ENCODE measurements around the gene TRPM2.
"Not testable (repeated sequence)": the region's sequence is repeated elsewhere in the genome, so short reads cannot be mapped to it uniquely, and the experiment has no call there.

The TRPM2 gene

DNA sequence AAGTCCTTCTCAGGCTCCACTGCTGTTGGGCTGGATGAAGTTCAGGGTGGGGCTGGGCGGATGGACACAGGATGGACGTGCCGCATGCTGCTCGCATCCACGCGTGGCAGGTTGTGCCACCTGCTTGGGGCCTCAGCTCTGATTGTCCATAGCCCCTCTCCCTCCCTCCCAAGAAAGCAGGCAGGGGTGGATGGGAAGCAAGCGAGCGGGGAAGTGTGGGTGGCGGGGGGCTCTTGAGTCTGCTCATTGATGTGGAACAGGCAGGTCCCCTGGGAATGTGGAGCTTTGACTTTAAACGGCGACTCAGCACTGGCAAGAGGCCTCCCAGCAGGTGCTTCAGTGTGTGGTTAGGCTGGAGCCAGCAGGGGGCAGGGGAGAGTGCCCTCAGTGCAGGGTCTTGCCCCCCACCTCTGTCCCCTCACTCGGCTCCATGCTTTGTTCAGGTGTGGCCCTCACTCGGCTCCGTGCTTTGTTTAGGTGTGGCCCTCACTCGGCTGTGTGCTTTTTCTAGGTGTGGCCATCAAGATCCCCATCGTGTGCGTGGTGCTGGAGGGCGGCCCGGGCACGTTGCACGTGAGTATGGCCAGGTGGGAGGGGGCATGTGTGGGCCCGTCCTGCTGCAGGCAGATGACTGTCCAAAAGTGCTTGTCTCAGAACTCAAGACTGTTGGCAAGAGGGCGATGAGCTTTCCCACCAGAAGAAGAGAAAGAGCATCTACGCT is 23.9 kb downstream of the TRPM2 start:
- DNase-seq: no peak

DNA sequence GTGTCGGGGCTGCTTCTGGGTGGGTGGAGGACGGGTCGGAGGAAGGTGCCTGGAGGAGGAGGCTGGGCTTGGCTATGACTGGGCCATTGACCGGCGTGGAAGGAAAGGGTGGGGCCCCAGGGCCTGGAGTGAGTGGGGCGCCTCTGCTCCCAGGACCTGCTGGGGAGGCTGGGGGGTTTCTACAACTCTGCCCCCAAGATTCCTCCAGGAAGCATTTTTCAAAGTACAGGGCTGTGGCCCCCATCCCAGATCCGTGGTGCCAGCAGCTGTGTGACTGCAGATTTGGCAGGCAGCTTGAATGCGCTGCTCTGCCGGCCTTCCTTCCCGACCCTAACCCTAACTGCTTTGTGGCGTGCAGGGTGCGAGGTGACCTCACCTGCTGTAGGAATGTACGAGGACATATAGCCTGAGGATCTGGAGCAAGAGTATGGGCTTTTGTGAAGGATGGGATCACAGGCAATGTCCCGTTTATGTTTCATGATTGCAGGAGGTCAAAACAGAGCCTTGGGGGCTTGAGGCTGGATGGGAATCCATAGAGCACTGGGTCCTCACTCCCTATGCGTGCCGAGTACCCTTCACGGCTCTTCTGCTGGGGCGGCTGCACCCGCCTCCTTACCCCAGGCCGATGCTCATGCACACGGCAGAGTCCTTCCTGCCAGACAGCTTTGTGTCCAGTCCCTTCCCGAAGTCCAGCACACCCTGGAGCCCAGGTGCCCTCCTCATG is 24.7 kb downstream of the TRPM2 start:
- DNase-seq: no peak

DNA sequence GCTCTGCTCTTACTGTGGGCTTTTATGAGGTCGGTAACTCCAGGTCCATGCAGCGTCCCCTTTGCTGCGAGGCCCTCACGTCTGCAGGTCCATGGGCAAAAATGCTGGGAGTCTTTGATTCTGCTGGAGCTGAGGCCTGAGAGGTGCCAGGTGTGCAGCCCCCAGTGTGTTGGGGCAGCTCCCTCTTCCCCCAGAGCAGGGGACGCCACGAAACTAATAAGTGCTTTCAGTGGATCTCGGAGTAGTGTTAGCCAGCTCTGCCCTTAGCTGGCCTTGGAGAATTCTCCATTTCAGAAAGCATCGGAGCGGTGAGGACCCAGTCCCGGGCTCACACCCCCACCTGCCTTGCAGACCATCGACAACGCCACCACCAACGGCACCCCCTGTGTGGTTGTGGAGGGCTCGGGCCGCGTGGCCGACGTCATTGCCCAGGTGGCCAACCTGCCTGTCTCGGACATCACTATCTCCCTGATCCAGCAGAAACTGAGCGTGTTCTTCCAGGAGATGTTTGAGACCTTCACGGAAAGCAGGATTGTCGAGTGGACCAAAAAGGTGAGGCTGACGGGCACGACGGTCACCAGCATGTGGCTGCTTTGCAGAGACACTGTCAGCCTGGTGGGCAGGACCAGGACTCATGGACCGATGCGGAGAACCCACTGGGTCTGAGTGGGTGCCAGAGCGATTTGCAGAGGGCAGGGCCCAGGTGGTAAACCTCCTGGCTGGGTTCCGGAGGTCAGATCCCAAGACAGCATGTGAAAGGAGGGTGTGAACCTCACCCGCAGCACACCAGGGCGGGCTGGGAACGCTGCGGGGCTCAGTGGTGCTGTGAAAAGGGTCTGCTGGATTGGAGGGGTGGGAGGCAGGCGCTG is 25.5 kb downstream of the TRPM2 start:
- DNase-seq: no peak

DNA sequence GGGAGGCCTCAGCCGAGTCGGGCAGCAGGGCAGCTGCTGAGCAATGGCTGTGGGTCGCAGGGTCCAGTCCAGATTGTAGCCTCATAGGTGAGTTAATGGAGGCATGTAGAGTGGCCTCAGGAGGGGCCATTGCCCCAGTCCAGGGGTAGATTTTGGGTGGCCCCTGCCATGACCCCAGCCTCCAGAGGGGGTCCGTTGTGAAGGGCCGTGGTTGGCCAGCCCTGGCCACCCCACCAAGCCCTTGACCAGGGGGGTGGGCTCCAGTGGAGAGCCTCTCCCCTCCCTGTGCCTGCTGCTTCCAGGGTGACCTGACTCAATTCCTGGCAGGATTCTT is 26.1 kb downstream of the TRPM2 start:
- DNase-seq: no peak

DNA sequence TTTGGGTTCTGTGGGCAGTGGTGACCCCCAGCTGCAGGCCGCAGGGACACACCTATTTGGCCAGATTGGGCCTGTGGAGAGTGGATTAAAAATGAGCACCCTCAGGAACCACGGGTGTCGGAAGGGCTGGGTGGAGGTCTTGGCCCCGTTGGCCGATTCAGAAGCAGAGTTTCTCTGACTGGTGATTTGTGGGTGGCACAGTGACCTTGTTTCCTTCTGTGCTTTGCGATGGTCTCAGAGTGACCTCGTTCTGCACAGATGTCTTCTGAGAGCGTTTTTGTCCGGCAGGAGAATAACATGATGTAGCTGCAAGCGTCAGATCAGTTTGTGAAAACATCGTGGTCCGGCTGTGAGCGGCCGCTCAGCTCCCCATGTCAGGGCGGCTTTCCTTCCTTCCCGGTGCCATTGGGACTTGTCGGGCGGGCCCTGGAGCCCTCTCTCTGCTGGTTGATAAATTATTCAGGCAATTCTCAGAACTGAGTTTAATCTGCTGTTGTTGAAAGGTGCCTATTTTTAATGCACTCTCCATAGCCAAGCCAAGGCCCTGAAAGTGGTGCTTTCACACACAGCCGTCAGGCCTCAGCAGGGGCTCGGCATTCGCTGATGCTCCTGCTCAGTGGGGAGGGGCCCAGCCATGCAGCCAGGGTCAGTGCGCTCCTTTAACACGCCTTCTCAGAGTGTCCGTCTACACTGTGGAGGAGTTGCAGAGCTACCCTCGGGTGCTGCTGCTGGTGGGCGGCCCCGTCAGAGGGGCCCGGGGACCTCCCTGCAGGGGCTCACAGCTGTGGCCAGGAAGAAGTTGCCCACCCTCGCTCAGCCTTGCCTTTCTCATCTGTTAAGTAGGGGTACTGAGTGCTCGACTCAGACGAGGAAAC is 26.8 kb downstream of the TRPM2 start:
- DNase-seq: no peak

DNA sequence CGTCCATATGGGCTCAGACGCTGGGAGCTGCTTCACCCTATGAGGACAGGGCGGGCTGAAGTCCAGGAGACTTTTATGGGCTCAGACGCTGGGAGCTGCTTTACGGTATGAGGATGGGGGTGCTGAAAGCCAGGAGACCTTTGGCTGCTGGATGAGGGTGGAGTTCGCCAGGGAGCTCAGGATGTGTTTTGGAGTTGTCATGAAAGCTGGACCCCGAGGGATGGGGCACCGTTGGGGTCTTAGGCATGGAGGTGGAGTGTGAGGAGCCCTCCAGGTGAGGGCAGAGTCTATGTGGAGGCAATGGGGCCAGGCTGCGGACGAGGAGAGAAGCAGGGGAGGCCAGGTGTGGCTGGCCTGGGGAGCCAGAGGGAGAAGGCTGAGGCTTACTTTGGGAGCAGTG is 27.5 kb downstream of the TRPM2 start:
- no peak for DNase-seq

DNA sequence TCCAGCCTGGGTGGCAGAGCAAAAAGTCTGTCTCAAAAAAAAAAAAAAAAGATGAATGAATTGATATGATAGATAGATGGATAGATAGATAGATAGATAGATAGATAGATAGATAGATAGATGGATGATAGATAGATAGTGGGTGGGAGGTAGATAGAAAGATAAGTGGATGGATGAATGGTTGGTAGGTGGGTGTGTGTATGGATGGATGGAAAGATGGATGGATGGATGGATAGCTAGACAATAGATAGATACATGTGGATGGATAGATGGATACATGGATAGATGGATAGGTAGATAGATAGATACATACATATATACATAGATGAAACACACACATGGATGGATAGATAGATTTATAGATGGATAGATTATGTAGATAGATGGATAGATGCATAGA is 28.5 kb downstream of the TRPM2 start:
- no peak for DNase-seq

DNA sequence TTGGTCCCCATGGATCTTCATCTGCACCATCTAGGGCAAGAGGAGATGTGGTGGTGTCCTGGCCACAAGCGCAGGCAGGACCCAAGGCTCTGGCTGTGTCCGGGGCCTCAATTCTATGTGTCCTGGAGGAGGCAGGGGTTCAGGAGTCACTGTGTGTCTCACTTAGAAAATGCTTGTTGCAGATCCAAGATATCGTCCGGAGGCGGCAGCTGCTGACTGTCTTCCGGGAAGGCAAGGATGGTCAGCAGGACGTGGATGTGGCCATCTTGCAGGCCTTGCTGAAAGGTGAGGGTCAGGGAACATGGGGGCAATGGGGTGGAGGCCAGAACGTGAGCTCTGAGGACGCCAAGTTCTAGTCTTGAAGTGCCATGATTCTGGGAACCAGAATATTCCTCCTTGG is 29.1 kb downstream of the TRPM2 start:
- no peak for DNase-seq

DNA sequence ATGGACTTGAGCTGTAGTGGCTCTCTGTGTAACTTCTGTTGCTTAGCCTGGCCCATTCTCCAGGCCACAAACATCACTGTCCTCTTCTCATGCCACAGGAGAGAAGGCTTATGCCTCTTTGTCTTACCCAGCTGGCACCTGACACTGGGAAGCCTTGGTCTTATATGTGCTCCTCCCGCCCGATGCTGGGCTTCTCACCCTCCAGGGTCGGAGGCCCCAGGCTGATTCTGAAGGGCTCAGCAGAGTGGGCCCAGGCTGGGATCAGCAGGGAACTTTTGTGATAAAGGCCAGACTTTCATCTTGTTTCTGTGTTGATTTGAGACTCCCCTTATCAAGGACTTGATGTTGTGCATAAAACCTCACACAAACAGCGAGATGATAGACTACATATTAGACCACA is 29.8 kb downstream of the TRPM2 start:
- DNase-seq: no peak

DNA sequence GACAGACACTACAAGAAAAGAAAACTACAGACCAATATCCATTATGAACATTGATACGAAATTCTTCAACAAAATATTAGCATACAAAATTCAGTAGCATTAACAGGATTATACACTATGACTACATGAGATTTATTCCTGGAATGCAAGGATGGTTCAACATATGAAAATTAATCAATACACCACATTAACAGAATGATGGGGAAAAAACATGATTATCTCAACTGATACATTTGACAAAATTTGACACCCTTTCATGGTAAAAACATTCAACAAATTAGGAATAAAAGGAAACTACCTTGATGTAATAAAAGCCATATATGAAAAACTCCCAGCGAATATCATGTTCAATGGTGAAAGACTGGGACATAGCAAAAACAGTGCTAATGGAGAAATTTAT is 31.5 kb downstream of the TRPM2 start:
- DNase-seq: no peak

DNA sequence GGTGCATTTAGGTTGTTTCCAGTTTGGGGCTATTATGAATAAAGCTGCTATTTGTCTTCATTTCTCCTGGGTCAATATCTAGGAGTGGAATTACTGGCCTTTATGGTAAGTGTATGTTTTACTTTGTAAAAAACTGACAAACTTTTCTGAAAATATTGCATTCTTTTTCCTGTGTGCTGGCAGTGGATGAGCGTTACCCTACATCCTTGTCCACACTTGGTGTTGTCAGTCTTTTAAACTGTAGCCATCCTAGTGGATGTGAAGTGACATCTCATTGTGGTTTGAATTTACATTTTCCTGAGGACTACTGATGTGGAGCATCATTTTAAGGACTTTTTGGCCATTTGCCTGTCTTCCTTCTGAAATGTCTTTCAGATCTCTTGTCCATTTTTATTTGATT is 35.9 kb downstream of the TRPM2 start:
- no peak for DNase-seq

DNA sequence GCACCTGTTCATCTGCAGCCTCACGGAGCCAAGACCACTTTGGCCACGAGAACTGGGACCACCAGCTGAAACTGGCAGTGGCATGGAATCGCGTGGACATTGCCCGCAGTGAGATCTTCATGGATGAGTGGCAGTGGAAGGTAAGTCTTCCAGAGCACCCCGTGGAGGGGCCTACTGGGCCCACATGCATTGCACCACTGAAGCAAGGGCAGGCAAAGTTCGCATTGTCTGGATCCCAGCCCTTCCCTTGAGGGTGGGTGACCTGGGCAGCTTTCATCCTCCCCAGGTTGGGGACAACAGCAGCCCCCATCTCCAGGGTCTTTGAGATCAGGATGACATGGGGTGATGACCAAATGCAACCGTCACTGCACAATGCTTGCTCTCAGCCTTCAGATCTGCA is 37.5 kb downstream of the TRPM2 start:
- no peak for DNase-seq

DNA sequence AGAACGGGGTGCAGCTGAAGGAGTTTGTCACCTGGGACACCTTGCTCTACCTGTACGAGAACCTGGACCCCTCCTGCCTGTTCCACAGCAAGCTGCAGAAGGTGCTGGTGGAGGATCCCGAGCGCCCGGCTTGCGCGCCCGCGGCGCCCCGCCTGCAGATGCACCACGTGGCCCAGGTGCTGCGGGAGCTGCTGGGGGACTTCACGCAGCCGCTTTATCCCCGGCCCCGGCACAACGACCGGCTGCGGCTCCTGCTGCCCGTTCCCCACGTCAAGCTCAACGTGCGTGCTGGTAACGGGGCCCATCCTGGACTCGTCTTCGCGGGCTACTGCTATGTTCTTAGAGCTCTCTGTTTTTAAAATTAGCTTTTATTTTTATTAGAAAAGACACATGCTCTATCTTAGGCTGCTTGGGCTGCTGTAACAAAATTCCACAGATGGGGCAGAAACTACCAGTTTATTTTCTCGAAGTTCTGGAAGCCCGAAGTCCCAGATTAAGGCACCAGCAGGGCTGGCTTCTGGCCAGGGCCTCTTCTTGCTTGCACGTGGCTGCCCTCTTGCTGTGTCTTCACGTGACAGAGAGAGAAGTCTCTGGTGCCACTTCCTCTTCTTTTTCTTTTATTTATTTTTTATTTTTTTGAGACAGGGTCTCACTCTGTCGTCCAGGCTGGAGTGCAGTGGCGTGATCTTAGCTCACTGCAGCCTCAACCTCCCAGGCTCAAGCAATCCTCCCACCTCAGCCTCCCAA is 38.1 kb downstream of the TRPM2 start:
- DNase-seq: no peak

DNA sequence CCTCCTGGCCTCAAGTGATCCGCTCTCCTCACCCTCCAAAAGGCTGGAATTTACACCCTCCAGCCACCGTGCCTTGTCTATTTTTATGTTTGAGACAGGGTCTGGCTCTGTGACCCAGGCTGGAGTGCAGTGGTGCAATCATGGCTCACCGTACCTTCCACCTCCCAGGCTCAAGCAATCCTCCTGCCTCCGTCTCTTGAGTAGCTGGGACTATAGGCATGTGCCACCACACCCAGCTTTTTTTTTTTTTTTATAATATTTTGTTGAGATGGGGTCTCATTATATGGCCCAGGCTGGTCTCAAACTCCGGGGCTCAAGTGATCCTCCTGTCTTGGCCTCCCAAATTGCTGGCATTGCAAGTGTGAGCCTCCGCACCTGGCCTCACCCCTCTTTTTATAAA is 38.8 kb downstream of the TRPM2 start:
- DNase-seq: no peak

DNA sequence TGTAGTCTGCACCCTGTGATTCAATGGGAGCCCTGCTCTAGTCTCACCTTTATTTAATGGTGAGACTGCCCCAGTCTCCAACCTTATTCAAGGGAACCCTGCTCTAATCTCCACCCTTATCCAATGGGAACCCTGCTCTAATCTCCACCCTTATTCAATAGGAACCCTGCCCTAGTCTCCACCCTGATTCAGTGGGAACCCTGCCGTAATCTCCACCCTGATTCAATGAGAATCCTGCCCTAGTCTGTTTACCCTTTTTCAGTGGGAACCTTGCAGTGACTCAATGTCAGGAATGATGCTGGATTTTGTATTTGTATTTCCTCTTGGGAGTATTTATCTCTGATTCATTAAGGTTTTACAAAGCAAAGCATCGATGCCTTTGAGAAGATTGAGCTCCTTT is 39.5 kb downstream of the TRPM2 start:
- no peak for DNase-seq

DNA sequence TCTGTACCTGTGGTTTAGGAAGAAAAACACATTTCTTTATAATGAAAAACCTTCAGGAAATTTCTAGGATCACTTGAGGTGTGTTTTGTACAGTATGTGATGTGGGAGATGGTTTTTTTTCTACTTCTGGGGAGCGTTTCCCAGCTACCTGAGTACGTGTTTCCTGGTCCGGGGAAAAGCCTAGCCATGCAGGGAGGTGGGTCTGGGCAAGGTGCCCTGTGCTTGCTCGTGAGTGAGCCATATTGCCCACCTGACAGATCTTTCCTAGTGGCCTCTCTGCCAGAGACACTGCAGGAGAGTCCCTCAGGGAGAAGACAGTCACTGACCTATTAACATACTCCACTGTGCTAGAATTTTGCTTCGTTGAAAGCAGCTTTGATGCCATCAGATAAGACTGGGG is 41.3 kb downstream of the TRPM2 start:
- no peak for DNase-seq

DNA sequence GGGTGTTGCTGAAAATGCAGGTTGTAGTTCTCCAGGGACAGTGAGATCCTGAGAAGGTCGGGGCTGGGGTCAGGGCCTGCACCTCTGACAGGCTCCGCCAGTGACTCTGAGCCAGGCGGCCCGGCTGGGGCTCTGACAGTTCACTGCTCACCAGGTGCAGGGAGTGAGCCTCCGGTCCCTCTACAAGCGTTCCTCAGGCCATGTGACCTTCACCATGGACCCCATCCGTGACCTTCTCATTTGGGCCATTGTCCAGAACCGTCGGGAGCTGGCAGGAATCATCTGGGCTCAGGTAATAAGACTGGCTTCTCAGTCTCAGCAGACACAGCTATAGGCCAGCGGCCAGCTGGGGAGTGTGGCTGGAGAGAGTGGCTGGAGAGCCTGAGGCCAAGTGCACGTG is 41.8 kb downstream of the TRPM2 start:
- no peak for DNase-seq

DNA sequence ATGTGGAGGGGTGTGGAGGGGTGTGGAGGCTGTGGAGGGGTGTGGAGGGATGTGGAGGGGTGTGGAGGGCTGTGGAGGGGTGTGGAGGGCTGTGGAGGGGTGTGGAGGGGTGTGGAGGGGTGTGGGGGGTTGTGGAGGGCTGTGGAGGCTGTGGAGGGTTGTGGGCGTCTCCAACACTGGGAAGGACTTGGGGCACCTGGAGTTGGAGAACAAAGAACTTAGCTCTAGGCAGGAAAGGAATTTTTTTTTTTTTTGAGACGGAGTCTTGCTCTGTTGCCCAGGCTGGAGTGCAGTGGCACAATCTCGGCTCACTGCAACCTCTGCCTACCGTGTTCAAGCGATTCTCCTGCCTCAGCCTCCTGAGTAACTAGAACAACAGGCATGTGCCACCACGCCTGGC is 43.4 kb downstream of the TRPM2 start:
- not testable (repeated sequence) for DNase-seq

DNA sequence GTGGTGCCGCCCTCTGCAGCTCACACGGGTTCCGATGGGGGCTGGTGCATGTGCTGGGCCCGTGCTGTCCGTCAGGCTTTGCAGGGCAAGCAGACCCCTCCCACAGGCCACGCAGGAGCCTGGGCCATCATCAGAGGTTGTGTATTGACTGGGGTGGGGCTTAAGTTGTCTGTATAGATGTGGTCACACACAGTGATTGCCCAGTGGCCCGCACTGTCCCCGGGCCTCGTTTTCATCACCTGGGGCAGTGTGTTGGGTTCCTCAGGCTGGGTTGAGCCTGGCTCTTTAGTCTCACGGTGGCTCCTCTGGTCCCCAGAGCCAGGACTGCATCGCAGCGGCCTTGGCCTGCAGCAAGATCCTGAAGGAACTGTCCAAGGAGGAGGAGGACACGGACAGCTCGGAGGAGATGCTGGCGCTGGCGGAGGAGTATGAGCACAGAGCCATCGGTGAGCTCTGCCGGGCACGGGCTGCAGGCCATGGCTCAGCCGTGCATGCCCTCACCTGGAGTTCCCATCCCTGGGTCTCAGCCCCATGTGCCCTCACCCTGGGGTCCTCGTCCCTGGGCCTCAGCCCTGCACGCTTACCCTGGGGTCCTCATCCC is 44.1 kb downstream of the TRPM2 start:
- no peak for DNase-seq

DNA sequence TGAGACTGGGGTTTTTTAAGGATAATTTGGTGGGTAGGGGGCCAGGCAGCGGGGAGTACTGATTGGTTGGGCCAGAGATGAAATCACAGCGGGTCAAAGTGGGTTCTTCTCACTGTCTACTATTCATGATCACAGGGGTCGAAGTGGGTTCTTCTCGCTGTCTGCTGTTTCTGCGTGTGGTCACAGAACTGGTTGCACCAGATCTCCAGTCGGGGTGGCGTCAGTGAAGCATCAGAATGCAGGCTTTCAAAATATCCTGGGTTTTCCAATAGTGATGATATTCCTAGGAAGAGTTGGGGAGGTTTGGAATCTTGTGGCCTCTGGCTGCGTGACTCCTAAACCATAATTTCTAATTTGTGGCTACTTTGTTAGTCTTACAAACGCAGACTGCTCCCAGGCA is 45.1 kb downstream of the TRPM2 start:
- no peak for DNase-seq

DNA sequence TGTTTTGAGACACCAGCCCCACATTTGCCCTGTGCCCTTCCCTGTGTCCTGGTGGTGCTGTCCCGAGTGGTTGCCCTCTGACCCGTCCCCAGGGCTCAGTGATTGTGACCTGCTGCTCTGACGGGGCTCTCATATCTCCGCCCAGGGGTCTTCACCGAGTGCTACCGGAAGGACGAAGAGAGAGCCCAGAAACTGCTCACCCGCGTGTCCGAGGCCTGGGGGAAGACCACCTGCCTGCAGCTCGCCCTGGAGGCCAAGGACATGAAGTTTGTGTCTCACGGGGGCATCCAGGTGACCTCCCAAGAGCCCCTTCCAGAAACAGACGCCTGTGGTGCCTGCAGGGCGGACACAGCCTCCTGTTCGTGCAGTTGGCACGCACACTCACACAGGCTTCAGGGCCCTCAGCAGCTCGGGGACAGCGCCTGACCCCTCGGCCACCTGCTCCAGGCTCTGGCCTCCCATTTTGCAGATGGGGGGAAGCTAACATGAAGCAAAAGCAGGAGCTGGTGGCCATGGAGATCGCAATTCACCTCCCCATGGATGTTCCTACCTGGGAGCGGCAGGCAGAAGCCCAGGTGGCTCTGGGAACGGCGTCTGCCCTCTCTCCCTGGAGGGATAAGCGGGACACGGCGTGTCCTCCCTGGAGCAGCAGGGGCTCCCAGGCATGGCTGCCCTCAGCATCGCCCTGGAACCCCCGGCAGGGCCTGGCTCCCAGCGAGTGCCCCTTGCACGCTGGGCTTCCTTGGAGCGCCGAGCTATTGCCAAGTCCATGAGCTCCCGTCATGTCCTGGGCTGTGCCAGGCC is 45.9 kb downstream of the TRPM2 start:
- DNase-seq: no peak

Data from DMS53 (cell line).